H1 (cell line): ENCODE data around the gene IFNG-AS1.

ENCODE experiments used
- CEBPB ChIP-seq: IDR thresholded peaks from 2 replicates; pipeline ENCODE4 v1.6.1; 2012; ENCODE audit warnings: low read depth, low read length
- CTCF ChIP-seq, 3 experiments: IDR thresholded peaks; 1 replicate in 2 of 3; 2 replicates in 1 of 3; pipeline versions ENCODE4 v1.5.1 to v1.6.1; 2011; ENCODE audit warnings: low read length in 3 of 3, mild to moderate bottlenecking in 3 of 3, inconsistent platforms in 2 of 3, low read depth in 1 of 3, moderate library complexity in 1 of 3; ENCODE audit not compliant: insufficient read depth in 1 of 3; ENCODE audit errors: control extremely low read depth in 1 of 3
- TEAD4 ChIP-seq: IDR thresholded peaks from 2 replicates; pipeline ENCODE4 v1.6.1; 2012; ENCODE audit warnings: low read depth, low read length, inconsistent platforms, mixed read lengths

DNA sequence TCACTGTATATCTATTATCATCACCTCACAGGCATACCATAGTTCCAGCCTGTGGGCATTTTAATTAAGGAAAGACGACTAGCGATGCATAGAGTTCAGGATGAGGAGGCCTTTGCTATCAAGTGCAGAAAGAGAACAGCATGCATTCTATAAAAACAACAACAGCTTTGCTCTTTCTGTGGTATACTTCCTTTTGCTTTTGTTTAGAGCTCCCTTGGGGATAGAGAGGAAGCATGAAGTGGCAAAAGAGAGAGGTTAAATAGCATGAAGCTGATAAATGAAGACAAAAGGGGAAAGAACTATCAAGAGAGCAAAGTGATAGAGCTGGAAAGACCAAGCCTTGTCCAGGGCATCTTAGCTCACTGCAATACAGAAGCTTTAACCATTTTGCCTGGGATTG lies 23.5 kb downstream of the IFNG-AS1 start:
- no peak for TF ChIP-seq CTCF (IDR thresholded peaks at IDR 0.05; ENCODE audit: control extremely low read depth in 1 of 3, insufficient read depth in 1 of 3, low read depth in 1 of 3, low read length in 3 of 3)
- TF ChIP-seq CEBPB, result no peak
- no peak for TF ChIP-seq TEAD4
